Endothelial cell of hepatic sinusoid (primary cell): ENCODE measurements around the gene RBM4B.
"Not testable (repeated sequence)": the region's sequence is repeated elsewhere in the genome, so short reads cannot be mapped to it uniquely, and the experiment has no call there.

Experiments used
- in situ Hi-C: cut with HindIII; loops from 2 replicates; pipeline ENCODE4 v1.10.0; 2017; ENCODE audit warnings: low sequenced_read_pairs

RBM4B gene

DNA sequence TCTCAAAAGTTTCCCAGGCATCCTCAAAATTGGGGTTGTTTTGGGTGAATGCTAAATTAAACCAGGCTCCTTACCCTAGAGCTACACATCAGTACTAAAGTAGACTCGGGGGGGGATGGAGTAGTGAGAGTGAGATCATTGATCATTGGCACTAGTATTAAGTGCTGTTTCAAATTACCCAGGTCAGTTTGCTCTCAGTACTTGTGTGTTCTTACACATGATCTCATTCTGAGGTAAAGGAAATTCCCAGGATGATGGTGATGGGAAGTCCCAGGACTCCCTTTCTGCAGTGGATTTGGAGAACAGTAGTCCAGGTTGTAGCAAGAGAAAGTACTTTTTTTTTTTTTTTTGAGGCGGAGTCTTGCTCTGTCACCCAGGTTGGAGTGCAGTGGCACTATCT is 26.7 kb downstream of the RBM4B start:
- in situ Hi-C loops: no loop called here

- in situ Hi-C loops: no loop called here
These were observed 27.8 kb downstream of the RBM4B start for GRCh38 chr11:66649903-66650302.

GRCh38 chr11:66646828-66647227 is 30.9 kb downstream of the RBM4B start:
- in situ Hi-C loops: no loop called here

- in situ Hi-C loops: no loop called here
These were observed 33.8 kb downstream of the RBM4B start for GRCh38 chr11:66643745-66644437.

DNA sequence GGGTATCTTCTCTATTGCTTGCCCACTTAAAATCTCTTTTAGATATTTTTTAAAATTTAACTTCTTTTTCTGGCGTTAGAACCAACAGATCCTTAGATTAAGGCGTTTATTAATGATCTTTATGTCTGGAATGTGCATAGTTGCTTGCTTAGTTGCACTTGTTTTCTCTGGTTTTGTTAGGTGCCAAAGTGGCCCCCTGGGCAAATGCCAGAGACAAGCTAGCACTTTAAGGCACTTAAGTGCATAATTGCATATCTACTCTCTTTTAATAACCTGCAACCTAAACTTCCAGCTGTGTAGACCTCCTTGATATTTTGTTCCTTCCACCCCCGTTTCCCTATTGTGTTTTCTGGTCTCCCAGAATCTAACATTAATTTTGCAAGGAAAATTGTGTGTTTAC is 35.9 kb downstream of the RBM4B start:
- in situ Hi-C loops: no loop called here

DNA sequence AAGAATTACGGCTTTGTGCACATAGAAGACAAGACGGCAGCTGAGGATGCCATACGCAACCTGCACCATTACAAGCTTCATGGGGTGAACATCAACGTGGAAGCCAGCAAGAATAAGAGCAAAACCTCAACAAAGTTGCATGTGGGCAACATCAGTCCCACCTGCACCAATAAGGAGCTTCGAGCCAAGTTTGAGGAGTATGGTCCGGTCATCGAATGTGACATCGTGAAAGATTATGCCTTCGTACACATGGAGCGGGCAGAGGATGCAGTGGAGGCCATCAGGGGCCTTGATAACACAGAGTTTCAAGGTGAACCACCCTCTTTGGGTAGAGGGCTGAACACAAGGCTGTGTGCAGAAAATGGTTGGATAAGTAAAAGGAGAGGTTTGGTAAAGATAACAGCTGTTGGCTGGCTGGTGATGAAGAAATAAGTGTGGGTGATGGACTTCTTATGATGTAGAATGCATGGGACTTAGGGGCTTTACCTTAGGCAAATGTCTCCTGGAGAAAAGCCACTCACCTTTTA is 37.8 kb downstream of the RBM4B start:
- in situ Hi-C loops: not testable (repeated sequence)

- in situ Hi-C loops: no loop called here
These were observed 38.4 kb downstream of the RBM4B start for GRCh38 chr11:66639066-66639813.

- in situ Hi-C loops: no loop called here
These were observed 39.3 kb downstream of the RBM4B start, which contains the start of gene RBM4 for GRCh38 chr11:66638177-66639065. RBM4 (plus strand) TSS chr11:66638703; CDS start chr11:66639712, 1,009 bp downstream.

GRCh38 chr11:66637557-66638176 is 40.0 kb downstream of the RBM4B start:
- in situ Hi-C loops: no loop called here

- in situ Hi-C loops: no loop called here
These were observed 41.3 kb downstream of the RBM4B start for GRCh38 chr11:66636411-66636810.

DNA sequence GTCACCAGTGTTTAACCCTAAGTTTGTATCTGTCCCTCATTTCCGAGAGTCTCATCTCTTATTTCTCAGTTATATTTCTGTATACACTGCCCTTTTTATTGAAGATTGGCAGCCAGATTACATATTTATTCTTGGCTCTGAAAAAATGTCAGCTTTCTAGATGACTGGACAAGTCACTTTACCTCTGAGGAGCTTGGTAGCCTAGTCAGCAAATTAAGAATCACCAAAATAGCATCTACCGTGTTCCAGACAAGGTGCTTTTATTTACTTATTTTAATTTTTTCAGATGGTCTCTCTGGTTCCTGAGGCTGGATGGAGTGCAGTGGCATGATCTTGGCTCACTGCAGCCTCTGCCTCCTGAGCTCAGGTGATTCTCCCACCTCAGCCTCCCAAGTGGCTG is 44.7 kb downstream of the RBM4B start:
- in situ Hi-C loops: no loop called here

DNA sequence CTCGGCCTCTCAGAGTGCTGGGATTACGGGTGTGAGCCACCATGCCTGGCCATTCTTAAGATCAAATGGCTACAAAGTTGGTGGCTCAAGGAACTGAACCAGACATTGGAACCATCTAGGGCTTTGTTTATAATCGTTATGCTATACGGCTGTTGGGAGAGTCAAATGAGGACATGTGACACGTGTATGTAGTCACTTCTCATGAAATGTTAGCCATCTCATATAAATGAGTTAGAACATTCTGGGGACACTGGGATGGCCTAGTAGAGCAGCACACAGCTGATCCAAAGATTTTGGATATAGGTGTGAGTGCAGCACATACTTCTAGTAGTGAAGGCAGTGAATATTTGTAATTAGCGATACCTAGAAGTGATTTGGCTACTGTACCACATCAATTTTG is 45.8 kb downstream of the RBM4B start:
- in situ Hi-C loops: no loop called here

DNA sequence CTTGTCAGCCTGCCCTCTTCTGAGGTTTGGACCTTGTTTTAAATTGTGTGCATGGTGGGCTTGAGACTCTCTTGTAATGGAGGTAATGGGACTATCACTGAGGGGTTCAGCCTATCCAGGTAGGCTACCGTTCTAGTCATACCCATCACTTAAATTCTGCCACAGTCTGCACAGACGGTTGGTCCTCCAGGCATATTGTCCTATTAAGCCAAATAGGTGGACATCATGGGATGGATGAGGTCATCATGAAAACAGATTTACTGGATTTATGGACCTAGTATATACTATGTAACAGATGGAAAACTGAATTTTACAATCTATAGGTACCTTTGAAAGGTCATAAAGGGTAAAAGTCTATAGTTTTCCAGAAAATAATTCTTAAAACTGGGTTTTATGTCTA is 48.3 kb downstream of the RBM4B start:
- in situ Hi-C loops: no loop called here

DNA sequence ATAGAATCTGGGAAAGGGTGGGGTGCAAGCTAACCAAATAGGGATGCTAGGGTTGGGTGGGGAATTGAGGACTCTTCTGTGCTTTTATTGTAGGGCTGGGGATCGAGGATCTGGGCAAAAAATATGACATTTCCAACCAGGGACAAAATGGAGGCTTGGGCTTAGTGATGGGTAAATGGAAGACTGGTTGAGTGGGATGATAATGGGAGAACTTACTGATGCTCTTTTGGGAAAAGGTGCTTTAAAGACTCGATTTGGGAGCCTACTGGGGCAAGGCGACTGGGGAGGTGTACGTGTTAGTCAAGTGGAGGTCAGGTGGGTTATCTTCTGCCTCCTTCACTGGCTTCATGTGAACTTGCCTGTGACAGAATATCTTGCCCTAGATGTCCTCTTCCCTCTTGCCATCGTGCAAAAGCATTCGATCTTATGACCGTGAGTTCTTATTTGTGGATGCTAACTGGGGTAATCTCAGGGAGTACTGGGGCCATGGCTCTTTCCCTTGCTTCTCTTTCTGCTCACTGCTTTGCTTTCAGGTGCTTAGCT is 49.6 kb downstream of the RBM4B start:
- in situ Hi-C loops: no loop called here

DNA sequence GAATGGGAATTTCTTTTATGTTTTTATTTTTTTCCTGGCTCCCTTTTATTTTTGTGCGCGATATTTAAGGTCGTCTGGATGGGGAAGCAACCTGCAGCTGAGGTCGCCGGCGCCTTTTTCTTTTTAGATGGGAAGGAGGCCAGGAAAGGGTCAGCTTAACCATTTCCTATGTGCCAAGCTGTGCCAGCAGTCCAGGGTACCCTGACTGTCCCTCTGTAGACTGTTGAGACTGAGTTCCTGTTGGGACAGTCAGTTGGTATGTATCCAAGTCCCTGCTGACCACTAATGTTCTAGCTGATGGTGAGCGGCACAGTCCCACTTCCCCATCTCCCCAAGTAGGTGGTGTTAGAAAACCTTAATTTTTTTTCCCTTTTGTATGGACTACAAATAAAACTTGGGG is 50.8 kb downstream of the RBM4B start:
- in situ Hi-C loops: no loop called here

DNA sequence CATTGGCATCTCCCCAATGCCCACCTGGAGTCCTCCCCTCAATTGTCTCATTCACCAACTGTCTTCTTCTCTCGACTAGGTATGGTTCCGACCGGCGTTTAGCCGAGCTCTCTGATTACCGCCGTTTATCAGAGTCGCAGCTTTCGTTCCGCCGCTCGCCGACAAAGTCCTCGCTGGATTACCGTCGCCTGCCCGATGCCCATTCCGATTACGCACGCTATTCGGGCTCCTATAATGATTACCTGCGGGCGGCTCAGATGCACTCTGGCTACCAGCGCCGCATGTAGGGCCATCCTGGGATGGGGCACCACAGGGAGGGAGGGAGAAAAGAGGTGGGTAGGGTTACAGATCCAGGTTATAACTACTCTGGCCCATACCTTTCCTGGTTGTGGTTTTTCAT is 51.3 kb downstream of the RBM4B start:
- in situ Hi-C loops: no loop called here

DNA sequence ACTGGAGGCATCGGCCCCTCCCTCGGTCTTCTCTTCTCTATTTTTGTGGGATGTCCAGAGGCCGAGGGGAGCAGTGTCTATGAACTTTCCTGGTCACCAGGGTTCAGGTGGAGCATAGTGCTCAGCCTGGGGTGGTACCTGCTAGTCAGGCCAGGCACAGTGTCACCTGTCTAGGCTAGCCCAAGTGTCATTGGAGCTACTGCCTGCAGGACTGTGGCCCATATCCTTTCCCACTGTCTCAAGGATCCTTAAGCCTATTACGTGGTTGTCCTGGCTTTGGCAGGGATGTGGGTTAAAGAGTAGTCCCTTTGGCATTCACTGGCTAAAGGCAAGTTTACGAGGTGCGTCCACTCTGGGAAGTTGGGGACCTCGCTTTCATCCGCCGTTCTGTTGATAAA is 51.9 kb downstream of the RBM4B start:
- in situ Hi-C loops: no loop called here

- in situ Hi-C loops: no loop called here
These were observed 52.5 kb downstream of the RBM4B start for GRCh38 chr11:66625041-66625751.

DNA sequence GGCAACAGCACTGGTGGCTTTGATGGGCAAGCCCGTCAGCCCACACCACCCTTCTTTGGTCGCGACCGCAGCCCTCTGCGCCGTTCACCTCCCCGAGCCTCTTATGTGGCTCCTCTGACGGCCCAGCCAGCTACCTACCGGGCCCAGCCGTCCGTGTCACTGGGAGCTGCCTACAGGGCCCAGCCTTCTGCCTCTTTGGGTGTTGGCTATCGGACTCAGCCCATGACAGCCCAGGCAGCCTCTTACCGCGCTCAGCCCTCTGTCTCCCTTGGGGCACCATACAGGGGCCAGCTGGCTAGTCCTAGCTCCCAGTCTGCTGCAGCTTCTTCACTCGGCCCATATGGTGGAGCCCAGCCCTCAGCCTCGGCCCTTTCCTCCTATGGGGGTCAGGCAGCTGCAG is 53.2 kb downstream of the RBM4B start:
- in situ Hi-C loops: loop anchor here (5.0 kb wide), 2 partner anchors 53 to 82 kb away; partner anchors contain the start of gene RBM4B

GRCh38 chr11:66619080-66619554 is 58.6 kb downstream of the RBM4B start:
- in situ Hi-C loops: no loop called here
